ENCODE measurements around the gene PALMD.
A peak's percentile ranks its signal among the peaks of the same experiment; 100 is the strongest.

Gene PALMD

GRCh38 chr1:99675994-99676393 lies 30.1 kb downstream of the PALMD start:
- no peak overlapping the region for H3K4me3 ChIP-seq (ENCODE audit: low read depth, low read length)
- no peaks in the 10 kb centered on the region for H3K27me3 ChIP-seq (replicated peaks)
- no peak overlapping the region for H3K27ac ChIP-seq
- no peak for DNase-seq
- TF ChIP-seq CTCF (IDR thresholded peaks at IDR 0.05; ENCODE audit: low read depth, low read length, missing control alignments) = no peak
- in situ Hi-C loops (cut with HindIII; ENCODE audit: low pct_ligation_motif_present, low sequenced_read_pairs) = no loop called here
- no peaks in the 10 kb centered on the region for H3K36me3 ChIP-seq (replicated peaks)

- DNase-seq = no peak
- Histone ChIP-seq H3K36me3 (replicated peaks) (no peaks in the 10 kb centered on the region), H3K27me3 (replicated peaks) (no peaks in the 10 kb centered on the region), H3K27ac (no peak overlapping the region), H3K4me3 (ENCODE audit: low read depth, low read length) (no peak overlapping the region)
- in situ Hi-C loops (cut with HindIII; ENCODE audit: low pct_ligation_motif_present, low sequenced_read_pairs) = no loop called here
- no peak for TF ChIP-seq CTCF (IDR thresholded peaks at IDR 0.05; ENCODE audit: low read depth, low read length, missing control alignments)
These were observed 31.0 kb downstream of the PALMD start for GRCh38 chr1:99676876-99677275.

GRCh38 chr1:99677416-99677815 lies 31.5 kb downstream of the PALMD start:
- H3K27me3 ChIP-seq (replicated peaks) = no peaks in the 10 kb centered on the region
- H3K36me3 ChIP-seq (replicated peaks) = no peaks in the 10 kb centered on the region
- in situ Hi-C loops (cut with HindIII; ENCODE audit: low pct_ligation_motif_present, low sequenced_read_pairs) = no loop called here
- TF ChIP-seq CTCF (IDR thresholded peaks at IDR 0.05; ENCODE audit: low read depth, low read length, missing control alignments) = no peak
- H3K4me3 ChIP-seq (ENCODE audit: low read depth, low read length) = no peak overlapping the region
- no peak overlapping the region for H3K27ac ChIP-seq
- DNase-seq = no peak

GRCh38 chr1:99680270-99680669 lies 34.4 kb downstream of the PALMD start:
- in situ Hi-C loops (cut with HindIII; ENCODE audit: low pct_ligation_motif_present, low sequenced_read_pairs) = no loop called here
- DNase-seq = peak; percentile 40

GRCh38 chr1:99681583-99681982 lies 35.7 kb downstream of the PALMD start:
- TF ChIP-seq CTCF (IDR thresholded peaks at IDR 0.05; ENCODE audit: low read depth, low read length, missing control alignments) = no peak
- in situ Hi-C loops (cut with HindIII; ENCODE audit: low pct_ligation_motif_present, low sequenced_read_pairs) = no loop called here

More at GRCh38 chr1:99680270-99680669, 34.4 kb downstream of the PALMD start:
- no peak overlapping the region for H3K4me3 ChIP-seq (ENCODE audit: low read depth, low read length)
- H3K27me3 ChIP-seq (replicated peaks) = no peaks in the 10 kb centered on the region
- no peak for TF ChIP-seq CTCF (IDR thresholded peaks at IDR 0.05; ENCODE audit: low read depth, low read length, missing control alignments)
- no peak overlapping the region for H3K27ac ChIP-seq
- no peaks in the 10 kb centered on the region for H3K36me3 ChIP-seq (replicated peaks)

GRCh38 chr1:99682291-99682751 lies 36.4 kb downstream of the PALMD start:
- H3K36me3 ChIP-seq (replicated peaks) = no peaks in the 10 kb centered on the region
- TF ChIP-seq CTCF (IDR thresholded peaks at IDR 0.05; ENCODE audit: low read depth, low read length, missing control alignments) = no peak
- no peaks in the 10 kb centered on the region for H3K27me3 ChIP-seq (replicated peaks)
- DNase-seq = peak; percentile 77
- in situ Hi-C loops (cut with HindIII; ENCODE audit: low pct_ligation_motif_present, low sequenced_read_pairs) = no loop called here
- peak overlapping the region; percentile 30 for H3K27ac ChIP-seq
- no peak overlapping the region for H3K4me3 ChIP-seq (ENCODE audit: low read depth, low read length)

More at GRCh38 chr1:99681583-99681982, 35.7 kb downstream of the PALMD start:
- Histone ChIP-seq H3K4me3 (ENCODE audit: low read depth, low read length) (no peak overlapping the region), H3K36me3 (replicated peaks) (no peaks in the 10 kb centered on the region), H3K27me3 (replicated peaks) (no peaks in the 10 kb centered on the region), H3K27ac (peak overlapping the region; percentile 0)
- DNase-seq = peak; percentile 27
